NCI-H2227 treated with DMSO at 0.1 percent for 48 hours (cell line): ENCODE data around the gene POLD4.

ENCODE experiments used
- DNase-seq: peaks from one replicate; lab custom pipeline; 2025; lab: John Stamatoyannopoulos, UW

POLD4 gene

GRCh38 chr11:67301313-67301921 is 51.9 kb downstream of the POLD4 start:
- DNase-seq = no peak
